SKM-1 (cell line): ENCODE results near the gene NXF3.
"Not testable (repeated sequence)": the region's sequence is repeated elsewhere in the genome, so short reads cannot be mapped to it uniquely, and the experiment has no call there.

Experiments
- DNase-seq: peaks from one replicate; lab custom pipeline; 2025; ENCODE audit not compliant: unreplicated experiment; lab: John Stamatoyannopoulos, UW

NXF3 gene

GRCh38 chrX:103092942-103093341 lies at the start of gene NXF3:
Gene NXF3 (minus strand): TSS chrX:103093143. CDS start chrX:103093023, 120 bp downstream.
- DNase-seq, result no peak

GRCh38 chrX:103136528-103136927 lies 43.6 kb upstream of the NXF3 start:
- not testable (repeated sequence) for DNase-seq

GRCh38 chrX:103124284-103124683 lies 31.3 kb upstream of the NXF3 start:
- no peak for DNase-seq

- no peak for DNase-seq
These were observed 27.8 kb upstream of the NXF3 start for GRCh38 chrX:103120748-103121147.

- DNase-seq, result not testable (repeated sequence)
These were observed 24.0 kb upstream of the NXF3 start for GRCh38 chrX:103116970-103117369.

- DNase-seq, result not testable (repeated sequence)
These were observed 16.6 kb upstream of the NXF3 start for GRCh38 chrX:103109497-103109896.

- no peak for DNase-seq
These were observed 14.9 kb upstream of the NXF3 start for GRCh38 chrX:103107836-103108235.

- DNase-seq, result not testable (repeated sequence)
These were observed 14.3 kb upstream of the NXF3 start for GRCh38 chrX:103107227-103107737.

- DNase-seq, result not testable (repeated sequence)
These were observed 11.4 kb upstream of the NXF3 start for GRCh38 chrX:103104370-103104769.

DNA sequence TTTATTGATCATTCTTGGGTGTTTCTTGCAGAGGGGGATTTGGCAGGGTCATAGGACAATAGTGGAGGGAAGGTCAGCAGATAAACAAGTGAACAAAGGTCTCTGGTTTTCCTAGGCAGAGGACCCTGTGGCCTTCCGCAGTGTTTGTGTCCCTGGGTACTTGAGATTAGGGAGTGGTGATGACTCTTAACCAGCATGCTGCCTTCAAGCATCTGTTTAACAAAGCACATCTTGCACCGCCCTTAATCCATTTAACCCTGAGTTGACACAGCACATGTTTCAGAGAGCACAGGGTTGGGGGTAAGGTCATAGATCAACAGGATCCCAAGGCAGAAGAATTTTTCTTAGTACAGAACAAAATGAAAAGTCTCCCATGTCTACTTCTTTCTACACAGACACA lies 10.9 kb upstream of the NXF3 start:
- DNase-seq, result not testable (repeated sequence)

DNA sequence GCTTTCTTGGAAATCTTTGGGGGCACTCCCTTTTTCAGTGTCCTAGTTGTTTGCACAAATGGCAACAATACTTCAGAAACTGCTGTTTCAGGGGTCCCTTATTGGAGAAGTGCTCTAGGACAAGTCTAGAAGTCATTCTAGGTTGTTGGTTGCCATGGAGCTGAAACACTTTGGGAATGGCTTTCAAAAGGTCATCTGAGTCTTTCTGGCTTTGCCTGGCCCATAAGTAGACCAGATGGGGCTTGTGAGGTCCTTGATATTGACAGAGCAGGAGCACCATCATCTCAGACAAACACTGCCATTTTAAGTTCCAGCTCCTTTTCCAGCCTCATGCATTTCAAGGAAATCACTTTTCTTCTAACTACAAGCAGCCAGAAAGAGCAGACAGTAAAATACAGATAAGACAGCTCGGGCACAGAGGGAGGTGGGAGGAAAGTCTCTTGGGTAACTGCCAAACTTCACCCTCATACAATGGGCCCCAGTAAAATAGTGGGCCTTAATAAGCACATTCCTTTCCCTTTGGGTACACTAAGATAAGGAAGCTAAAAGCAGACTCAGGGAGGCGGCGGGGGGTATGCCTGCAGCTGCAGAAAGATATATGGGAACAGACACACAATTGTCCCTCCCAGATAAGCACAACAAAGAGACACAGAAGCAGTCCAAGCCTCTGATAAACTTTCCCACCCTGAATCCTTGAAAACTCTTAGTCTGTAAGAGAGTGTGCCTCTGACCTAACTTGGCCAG lies 8.5 kb upstream of the NXF3 start:
- no peak for DNase-seq

DNA sequence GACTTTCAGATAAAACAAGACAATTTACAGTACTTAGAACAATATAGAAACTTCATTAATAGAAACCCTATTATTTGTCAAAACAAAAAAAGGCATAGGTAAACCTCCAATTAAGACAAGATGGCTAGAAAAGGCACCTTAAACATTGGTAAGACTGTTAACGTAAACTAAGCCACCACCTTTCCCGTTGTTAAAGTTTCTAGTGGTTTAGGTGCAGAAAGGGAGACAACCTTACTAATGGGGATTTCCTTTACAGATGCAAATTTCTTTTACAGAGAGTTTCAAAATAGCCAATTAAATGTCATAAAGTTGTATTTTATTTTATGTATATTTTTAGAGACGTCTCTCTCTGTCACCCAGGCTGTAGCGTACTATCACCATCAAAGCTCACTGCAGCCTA lies 7.5 kb upstream of the NXF3 start:
- no peak for DNase-seq

DNA sequence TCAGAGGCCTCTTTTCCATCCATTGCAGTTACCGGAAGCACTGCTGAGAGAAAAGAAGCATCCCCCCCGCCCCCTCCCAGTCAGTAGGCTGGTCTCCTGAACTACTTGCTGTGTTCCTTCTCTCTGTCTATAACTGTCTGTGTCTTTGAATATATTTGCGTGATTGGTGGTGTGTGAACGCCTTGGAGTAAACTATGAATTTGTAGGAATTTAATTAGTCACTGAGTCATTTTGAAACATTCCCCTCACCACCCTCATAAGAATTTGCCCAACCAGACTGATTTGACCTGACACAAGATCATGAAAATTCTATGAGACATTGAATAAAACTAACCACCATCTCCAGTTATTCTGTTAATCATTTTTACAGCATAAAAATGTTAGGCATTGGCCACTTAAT lies 6.7 kb upstream of the NXF3 start:
- no peak for DNase-seq

GRCh38 chrX:103098488-103098887 lies 5.5 kb upstream of the NXF3 start:
- DNase-seq, result no peak

DNA sequence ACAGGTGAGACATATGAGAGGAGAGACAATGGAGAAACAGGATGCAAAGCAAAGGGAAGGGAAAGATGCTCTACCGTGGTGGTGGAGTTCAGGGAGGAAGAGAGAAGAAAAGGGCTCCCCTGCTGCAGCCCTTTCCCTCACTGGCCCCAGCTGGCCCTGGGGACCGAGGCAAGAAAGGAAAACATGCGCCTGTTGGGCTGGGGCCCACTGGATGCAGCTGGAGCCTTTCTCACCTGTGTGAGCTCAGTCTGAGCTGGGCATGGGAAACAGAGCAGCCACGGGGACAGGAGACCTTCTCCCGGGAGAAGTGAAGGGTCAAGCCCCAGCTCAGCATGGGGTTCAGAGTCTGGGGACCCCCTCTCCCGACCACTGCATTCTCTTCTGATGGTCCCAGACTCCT lies 11.9 kb downstream of the NXF3 start:
- DNase-seq, result no peak

GRCh38 chrX:103073467-103073866 lies 19.5 kb downstream of the NXF3 start:
- no peak for DNase-seq

DNA sequence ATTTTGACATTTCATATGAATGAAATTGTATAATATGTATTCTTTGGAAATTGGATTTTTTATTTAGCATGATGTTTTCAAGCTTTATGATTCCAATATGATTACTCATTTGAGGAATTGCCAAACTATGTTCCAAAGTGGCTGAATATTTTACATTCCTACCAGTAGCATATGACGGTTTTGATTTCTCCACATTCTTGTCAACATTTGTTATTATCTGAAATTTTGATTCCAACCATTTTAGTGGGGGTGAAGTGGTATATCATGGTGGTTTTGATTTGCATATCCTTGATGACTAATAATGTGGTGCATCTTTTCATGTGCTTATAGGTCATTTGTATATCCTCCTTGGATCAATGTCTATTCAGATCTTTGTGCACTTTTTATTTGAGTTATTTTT lies 26.3 kb downstream of the NXF3 start:
- DNase-seq, result no peak

GRCh38 chrX:103063918-103064434 lies 29.0 kb downstream of the NXF3 start, which contains the start of gene BEX1:
Gene BEX1 (minus strand): TSS chrX:103064171. CDS start chrX:103063274, 897 bp downstream.
- DNase-seq, result no peak

GRCh38 chrX:103063191-103063845 lies 29.6 kb downstream of the NXF3 start:
- DNase-seq, result no peak

GRCh38 chrX:103061486-103061885 lies 31.5 kb downstream of the NXF3 start:
- DNase-seq, result no peak

GRCh38 chrX:103056902-103057301 lies 36.0 kb downstream of the NXF3 start:
- no peak for DNase-seq

GRCh38 chrX:103052625-103053024 lies 40.3 kb downstream of the NXF3 start:
- DNase-seq, result no peak
